Measurements from ENCODE around the gene ZNF638. TPM values are rescaled to one million over a fixed set of nuclear protein-coding genes. Genes with fewer than 3 reads are reported as not detected.

ZNF638 gene
- total RNA-seq, 1 donor from 2014 or later: 91.7 TPM

Other genes starting within 250 kb of the ZNF638 start
- 13.1 and 18.3 TPM in 2 replicates for gene MCEE, start 201.6 kb upstream of the ZNF638 start, total RNA-seq
- 40.1 and 41.1 TPM in 2 replicates for gene MPHOSPH10, start 201.1 kb upstream of the ZNF638 start, total RNA-seq
- 1.7 TPM in 2 replicates for gene PAIP2B, start 104.7 kb upstream of the ZNF638 start, total RNA-seq
- gene DYSF, start 121.8 kb downstream of the ZNF638 start, total RNA-seq: 123 and 140 TPM in 2 replicates